ENCODE results near the gene TLE4.

GRCh38 chr9:79665369-79665768 lies 93.6 kb downstream of the TLE4 start:
- no peak for TF ChIP-seq GATA2 (IDR thresholded peaks at IDR 0.05; ENCODE audit: low read depth, low read length)
- TF ChIP-seq GATA3 (IDR thresholded peaks at IDR 0.05; ENCODE audit: low read depth, low read length): no peak

Data from SH-SY5Y (cell line).